Measurements from ENCODE around the gene APH1B.

DNA sequence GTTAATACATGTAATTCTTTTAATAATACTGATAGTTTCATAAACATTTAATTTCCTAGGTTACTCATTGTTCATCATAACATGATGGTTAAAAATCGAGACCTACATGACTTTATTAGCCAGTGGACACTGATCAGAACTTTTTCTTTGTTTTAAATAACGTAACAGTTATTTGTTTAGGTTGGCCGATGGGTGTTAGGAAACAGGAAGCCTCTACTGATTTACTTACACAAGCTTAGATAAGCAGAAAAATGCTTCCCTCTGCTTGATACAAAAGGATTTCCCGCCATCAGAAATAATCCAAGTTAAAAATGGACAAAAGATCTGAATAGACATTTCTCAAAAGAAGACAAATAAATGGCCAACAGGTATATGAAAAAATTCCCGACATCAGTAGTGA lies 16.6 kb upstream of the APH1B start:
- TF ChIP-seq, protein P1, sequence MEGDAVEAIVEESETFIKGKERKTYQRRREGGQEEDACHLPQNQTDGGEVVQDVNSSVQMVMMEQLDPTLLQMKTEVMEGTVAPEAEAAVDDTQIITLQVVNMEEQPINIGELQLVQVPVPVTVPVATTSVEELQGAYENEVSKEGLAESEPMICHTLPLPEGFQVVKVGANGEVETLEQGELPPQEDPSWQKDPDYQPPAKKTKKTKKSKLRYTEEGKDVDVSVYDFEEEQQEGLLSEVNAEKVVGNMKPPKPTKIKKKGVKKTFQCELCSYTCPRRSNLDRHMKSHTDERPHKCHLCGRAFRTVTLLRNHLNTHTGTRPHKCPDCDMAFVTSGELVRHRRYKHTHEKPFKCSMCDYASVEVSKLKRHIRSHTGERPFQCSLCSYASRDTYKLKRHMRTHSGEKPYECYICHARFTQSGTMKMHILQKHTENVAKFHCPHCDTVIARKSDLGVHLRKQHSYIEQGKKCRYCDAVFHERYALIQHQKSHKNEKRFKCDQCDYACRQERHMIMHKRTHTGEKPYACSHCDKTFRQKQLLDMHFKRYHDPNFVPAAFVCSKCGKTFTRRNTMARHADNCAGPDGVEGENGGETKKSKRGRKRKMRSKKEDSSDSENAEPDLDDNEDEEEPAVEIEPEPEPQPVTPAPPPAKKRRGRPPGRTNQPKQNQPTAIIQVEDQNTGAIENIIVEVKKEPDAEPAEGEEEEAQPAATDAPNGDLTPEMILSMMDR (IDR thresholded peaks at IDR 0.05; ENCODE audit: low read depth, low read length), result no peak
- TF ChIP-seq EZH2phosphoT487 (IDR thresholded peaks at IDR 0.05; ENCODE audit: low read depth), result no peak

All from OCI-LY3 (cell line).